Measurements from ENCODE around the gene VKORC1.
"Not testable (repeated sequence)": the region's sequence is repeated elsewhere in the genome, so short reads cannot be mapped to it uniquely, and the experiment has no call there.

The VKORC1 gene

GRCh38 chr16:31106509-31107464 lies 12.2 kb upstream of the VKORC1 start:
- no peak for DNase-seq (ENCODE audit: low read depth)
- TF ChIP-seq CTCF (conservative IDR thresholded peaks at IDR 0.05; ENCODE audit: control insufficient read depth, insufficient read depth, low read depth, low read length) = no peak
- H3K4me3 ChIP-seq (ENCODE audit: control insufficient read depth, low read depth, low read length) = no peak overlapping the region

- TF ChIP-seq CTCF (conservative IDR thresholded peaks at IDR 0.05; ENCODE audit: control insufficient read depth, insufficient read depth, low read depth, low read length) = peak; percentile 66
- no peak overlapping the region for H3K4me3 ChIP-seq (ENCODE audit: control insufficient read depth, low read depth, low read length)
- peak; percentile 78 for DNase-seq (ENCODE audit: low read depth)
Observed at GRCh38 chr16:31105677-31106213, 11.1 kb upstream of the VKORC1 start.

GRCh38 chr16:31100876-31101641 lies 6.5 kb upstream of the VKORC1 start:
- not testable (repeated sequence) for DNase-seq (ENCODE audit: low read depth); H3K4me3 ChIP-seq (ENCODE audit: control insufficient read depth, low read depth, low read length)

GRCh38 chr16:31099860-31100638 lies 5.5 kb upstream of the VKORC1 start:
- peak; percentile 91 for DNase-seq (ENCODE audit: low read depth)
- no peak for TF ChIP-seq CTCF (conservative IDR thresholded peaks at IDR 0.05; ENCODE audit: control insufficient read depth, insufficient read depth, low read depth, low read length)

GRCh38 chr16:31094088-31094423 lies 541 bp downstream of the VKORC1 start:
- DNase-seq (ENCODE audit: low read depth) = no peak
- peak overlapping the region; percentile 94 for H3K4me3 ChIP-seq (ENCODE audit: control insufficient read depth, low read depth, low read length)
- TF ChIP-seq CTCF (conservative IDR thresholded peaks at IDR 0.05; ENCODE audit: control insufficient read depth, insufficient read depth, low read depth, low read length) = no peak

More at GRCh38 chr16:31099860-31100638, 5.5 kb upstream of the VKORC1 start:
- no peak overlapping the region for H3K4me3 ChIP-seq (ENCODE audit: control insufficient read depth, low read depth, low read length)

- DNase-seq (ENCODE audit: low read depth) = peak; percentile 64
- no peak for TF ChIP-seq CTCF (conservative IDR thresholded peaks at IDR 0.05; ENCODE audit: control insufficient read depth, insufficient read depth, low read depth, low read length)
- peak overlapping the region; percentile 94 for H3K4me3 ChIP-seq (ENCODE audit: control insufficient read depth, low read depth, low read length)
Observed at GRCh38 chr16:31093132-31093703, 1.4 kb downstream of the VKORC1 start.

All from fibroblast of mammary gland (primary cell).